Measurements from ENCODE around the gene TMEM140.

Gene TMEM140

GRCh38 chr7:135175931-135176330 lies 28.1 kb downstream of the TMEM140 start:
- no peak for DNase-seq

- no peak for DNase-seq
Observed at GRCh38 chr7:135177028-135177696, 29.3 kb downstream of the TMEM140 start.

GRCh38 chr7:135178364-135178763 lies 30.5 kb downstream of the TMEM140 start:
- no peak for DNase-seq

GRCh38 chr7:135179321-135179925 lies 31.6 kb downstream of the TMEM140 start:
- no peak for DNase-seq

- no peak for DNase-seq
Observed at GRCh38 chr7:135180122-135180521, 32.2 kb downstream of the TMEM140 start.

GRCh38 chr7:135181261-135181928 lies 33.5 kb downstream of the TMEM140 start:
- DNase-seq = no peak

GRCh38 chr7:135181929-135182678 lies 34.2 kb downstream of the TMEM140 start:
- DNase-seq = no peak

- no peak for DNase-seq
Observed at GRCh38 chr7:135183478-135183877, 35.6 kb downstream of the TMEM140 start.

GRCh38 chr7:135184254-135184841 lies 36.5 kb downstream of the TMEM140 start:
- DNase-seq = no peak

- no peak for DNase-seq
Observed at GRCh38 chr7:135185471-135186260, 37.8 kb downstream of the TMEM140 start.

- no peak for DNase-seq
Observed at GRCh38 chr7:135186261-135186540, 38.3 kb downstream of the TMEM140 start.

GRCh38 chr7:135186841-135187253 lies 39.0 kb downstream of the TMEM140 start:
- no peak for DNase-seq

GRCh38 chr7:135188298-135188984 lies 40.6 kb downstream of the TMEM140 start:
- DNase-seq = no peak

- DNase-seq = no peak
Observed at GRCh38 chr7:135189221-135189662, 41.4 kb downstream of the TMEM140 start.

GRCh38 chr7:135189961-135190360 lies 42.1 kb downstream of the TMEM140 start:
- no peak for DNase-seq

GRCh38 chr7:135190703-135191102 lies 42.8 kb downstream of the TMEM140 start:
- no peak for DNase-seq

GRCh38 chr7:135192914-135193536 lies 45.2 kb downstream of the TMEM140 start:
- DNase-seq = no peak

GRCh38 chr7:135193615-135194081 lies 45.8 kb downstream of the TMEM140 start:
- no peak for DNase-seq

GRCh38 chr7:135194494-135195095 lies 46.7 kb downstream of the TMEM140 start:
- DNase-seq = no peak

GRCh38 chr7:135195156-135195555 lies 47.3 kb downstream of the TMEM140 start:
- DNase-seq = no peak
